Gastroesophageal sphincter (tissue), 4 donors: ENCODE measurements around the gene CDK1. TPM values are rescaled to one million over a fixed set of nuclear protein-coding genes. Genes with fewer than 3 reads are reported as not detected.

Experiments used
- ATAC-seq: fragments of 150-250 bp; one replicate; pipeline ENCODE4 v1.9.1; 2016; ENCODE audit warnings: mild to moderate bottlenecking, moderate library complexity
- H3K27ac ChIP-seq, 4 donors: fragments of 200-600 bp; sonication (generic) in 3 of 4; 1 replicate in 3 of 4; 2 replicates in 1 of 4; pipeline ENCODE4 v1.5.1; 2016 to 2019
- H3K27me3 ChIP-seq: fragments of 200-600 bp; sonication (generic); one replicate; pipeline ENCODE4 v1.5.1; 2019
- H3K36me3 ChIP-seq, 2 donors: fragments of 200-600 bp; sonication (generic); one replicate each; pipeline ENCODE4 v1.5.1; 2019; ENCODE audit warnings: control low read depth in 1 of 2
- H3K4me1 ChIP-seq, 3 donors: fragments of 200-600 bp; sonication (generic); 1 replicate in 2 of 3; 2 replicates in 1 of 3; pipeline ENCODE4 v1.5.1; 2016 to 2019; ENCODE audit warnings: control low read depth in 2 of 3
- H3K4me3 ChIP-seq, 2 donors: fragments of 200-600 bp; sonication (generic); one replicate each; pipeline ENCODE4 v1.5.1; 2019; ENCODE audit warnings: mild to moderate bottlenecking in 1 of 2, moderate library complexity in 1 of 2
- H3K9me3 ChIP-seq, 3 donors: fragments of 200-600 bp; sonication (generic); one replicate each; pipeline ENCODE4 v1.5.1; 2017 to 2019; ENCODE audit warnings: control low read depth in 2 of 3
- CTCF ChIP-seq, 4 experiments: fragments of 200-600 bp in 2 of 4; fragments of 450-650 bp in 2 of 4; sonication (generic) in 1 of 4; IDR thresholded peaks; one replicate each; pipeline ENCODE4 v1.5.1; 2017 to 2019; ENCODE audit warnings: antibody characterized with exemption in 4 of 4, mild to moderate bottlenecking in 2 of 4, moderate library complexity in 2 of 4
- EP300 ChIP-seq: sonication (generic); formaldehyde crosslinking; IDR thresholded peaks from one replicate; pipeline ENCODE4 v1.6.1; 2017; ENCODE audit warnings: antibody characterized with exemption, mild to moderate bottlenecking
- POLR2A ChIP-seq, 2 donors: fragments of 450-650 bp; IDR thresholded peaks; one replicate each; pipeline ENCODE4 v1.6.1; 2017; ENCODE audit warnings: antibody characterized with exemption in 2 of 2, mild to moderate bottlenecking in 2 of 2, moderate library complexity in 1 of 2
- POLR2AphosphoS5 ChIP-seq: sonication (generic); formaldehyde crosslinking; IDR thresholded peaks from one replicate; pipeline ENCODE4 v1.6.1; 2017; ENCODE audit warnings: antibody characterized with exemption
- WGBS, 2 donors: methylation state at CpG; one replicate each; pipeline ENCODE4 v1.1.5; 2018; ENCODE audit warnings: low coverage in 1 of 2; 5-methylcytosine and 5-hydroxymethylcytosine counted together
- total RNA-seq, 4 donors: library from RNA; depleted of rRNA; stranded (reverse); fragments of >200 nt; gene quantifications; one replicate each; pipeline ENCODE4 v1.1.0, GENCODE V29; 2016

Gene CDK1
- total RNA-seq, 4 donors from 2014 or later = 0.40 to 6.9 (median 1.3) TPM

- H3K27ac ChIP-seq = no peak overlapping the region
- no peaks in the 10 kb centered on the region for H3K27me3 ChIP-seq
- no peaks in the 10 kb centered on the region for H3K36me3 ChIP-seq
- no peaks in the 10 kb centered on the region for H3K9me3 ChIP-seq
- H3K4me3 ChIP-seq = no peak overlapping the region
- TF ChIP-seq EP300 (no peak), CTCF (IDR thresholded peaks at IDR 0.05) (no peak), POLR2AphosphoS5 (no peak), POLR2A (IDR thresholded peaks at IDR 0.05) (no peak)
- H3K4me1 ChIP-seq = no peaks in the 10 kb centered on the region
- ATAC-seq = no peak
These were observed 10.3 kb downstream of the CDK1 start for GRCh38 chr10:60788544-60788943.

GRCh38 chr10:60789340-60789739 is 11.1 kb downstream of the CDK1 start:
- ATAC-seq = no peak
- WGBS, 2 donors = 49 to 62% methylated on average over 3 of the region's 4 CpGs

DNA sequence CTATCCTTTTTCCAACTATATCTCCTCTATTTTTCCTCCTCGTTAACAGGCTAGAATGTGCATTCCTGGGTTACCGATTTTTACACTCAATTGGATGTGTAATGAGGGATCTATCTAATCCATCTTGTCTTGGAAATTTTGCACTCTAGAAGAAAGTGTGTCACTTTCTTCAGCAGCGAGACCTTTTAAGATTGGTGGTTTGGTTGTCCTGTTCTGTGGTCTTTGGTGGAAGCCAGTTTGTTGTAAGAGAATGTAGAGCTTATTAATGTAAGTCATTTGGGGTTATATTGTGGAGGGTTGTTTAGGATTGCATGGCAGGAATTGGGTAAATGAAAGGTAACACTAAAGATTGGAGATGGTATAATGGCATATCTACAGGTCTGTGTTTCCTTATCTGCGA is 16.7 kb downstream of the CDK1 start:
- no peak overlapping the region for H3K4me3 ChIP-seq
- H3K4me1 ChIP-seq = no peaks in the 10 kb centered on the region
- no peaks in the 10 kb centered on the region for H3K27me3 ChIP-seq
- H3K36me3 ChIP-seq = no peaks in the 10 kb centered on the region
- no peak for ATAC-seq
- TF ChIP-seq EP300 (no peak), POLR2A (IDR thresholded peaks at IDR 0.05) (no peak), CTCF (IDR thresholded peaks at IDR 0.05) (no peak), POLR2AphosphoS5 (no peak)
- no peaks in the 10 kb centered on the region for H3K9me3 ChIP-seq
- WGBS, 2 donors = 75 to 83% methylated on average over 4 of the region's 4 CpGs
- H3K27ac ChIP-seq = no peak overlapping the region

More at GRCh38 chr10:60789340-60789739, 11.1 kb downstream of the CDK1 start:
- no peaks in the 10 kb centered on the region for H3K36me3 ChIP-seq
- H3K4me3 ChIP-seq = no peak overlapping the region
- no peak for TF ChIP-seq POLR2A (IDR thresholded peaks at IDR 0.05)
- no peak for TF ChIP-seq CTCF (IDR thresholded peaks at IDR 0.05)
- TF ChIP-seq POLR2AphosphoS5 = no peak
- H3K27me3 ChIP-seq = no peaks in the 10 kb centered on the region
- H3K9me3 ChIP-seq = no peaks in the 10 kb centered on the region
- H3K27ac ChIP-seq = no peak overlapping the region
- H3K4me1 ChIP-seq = no peaks in the 10 kb centered on the region

- H3K27ac ChIP-seq = no peak overlapping the region
- H3K9me3 ChIP-seq = no peaks in the 10 kb centered on the region
- WGBS, 2 donors = 91 to 93% methylated on average over 3 of the region's 3 CpGs
- no peaks in the 10 kb centered on the region for H3K36me3 ChIP-seq
- no peaks in the 10 kb centered on the region for H3K4me1 ChIP-seq
- no peaks in the 10 kb centered on the region for H3K27me3 ChIP-seq
- ATAC-seq = no peak
- TF ChIP-seq EP300 = no peak
- TF ChIP-seq POLR2A (IDR thresholded peaks at IDR 0.05) = no peak
- TF ChIP-seq CTCF (IDR thresholded peaks at IDR 0.05) = no peak
- TF ChIP-seq POLR2AphosphoS5 = no peak
- no peak overlapping the region for H3K4me3 ChIP-seq
These were observed 17.4 kb downstream of the CDK1 start for GRCh38 chr10:60795465-60796202.

DNA sequence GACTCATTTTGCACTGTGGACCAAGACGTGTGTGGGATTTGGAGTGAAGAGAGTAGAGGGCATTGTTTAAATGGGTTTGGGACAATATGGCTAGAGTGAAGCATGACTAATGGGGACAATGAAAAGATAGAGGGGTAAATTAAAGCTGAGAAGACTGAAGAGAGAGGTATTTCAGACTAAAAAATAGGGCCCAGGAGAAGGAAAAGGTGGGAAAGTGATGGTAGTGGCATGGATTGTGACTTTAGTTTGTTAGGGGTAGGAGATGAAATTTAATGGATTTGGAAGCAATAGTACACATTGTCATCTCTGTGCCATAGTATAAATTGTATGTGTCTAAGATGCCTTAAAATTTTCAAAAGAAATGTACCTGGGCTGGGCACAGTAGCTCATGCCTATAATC is 18.2 kb downstream of the CDK1 start:
- no peaks in the 10 kb centered on the region for H3K9me3 ChIP-seq
- WGBS, 2 donors = 83 to 89% methylated on average over 1 of the region's 1 CpG
- no peak for ATAC-seq
- no peak overlapping the region for H3K27ac ChIP-seq
- no peak for TF ChIP-seq POLR2A (IDR thresholded peaks at IDR 0.05)
- TF ChIP-seq POLR2AphosphoS5 = no peak
- no peak for TF ChIP-seq EP300
- no peak for TF ChIP-seq CTCF (IDR thresholded peaks at IDR 0.05)
- peaks cover 0 to 8% (median 0%) of the 10 kb centered on the region in 3 donors for H3K4me1 ChIP-seq
- H3K4me3 ChIP-seq = no peak overlapping the region
- no peaks in the 10 kb centered on the region for H3K27me3 ChIP-seq
- H3K36me3 ChIP-seq = no peaks in the 10 kb centered on the region
